NCI-H1694 (cell line): ENCODE data around the gene ARL4A.

Experiments used
- DNase-seq: peaks from one replicate; lab custom pipeline; 2025; lab: John Stamatoyannopoulos, UW

ARL4A gene

DNA sequence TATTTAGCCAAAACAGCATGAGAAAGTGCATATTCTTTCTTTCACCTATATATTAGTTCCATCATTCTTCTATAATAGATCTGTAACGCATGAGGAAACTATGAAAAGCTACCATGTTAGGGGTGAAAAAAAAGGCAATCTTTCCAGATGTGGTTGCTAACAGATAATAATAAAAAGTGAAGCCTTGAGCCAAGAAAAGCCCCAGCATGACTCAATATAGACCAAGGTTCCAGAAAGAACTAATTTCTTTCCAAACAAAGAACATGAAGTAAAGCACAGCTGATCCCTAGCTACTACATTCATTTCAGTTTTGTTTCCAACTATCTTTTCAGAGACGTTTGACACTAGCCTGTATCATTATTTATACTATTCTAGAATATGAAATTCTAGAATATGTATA lies 16.4 kb downstream of the ARL4A start:
- DNase-seq: no peak

DNA sequence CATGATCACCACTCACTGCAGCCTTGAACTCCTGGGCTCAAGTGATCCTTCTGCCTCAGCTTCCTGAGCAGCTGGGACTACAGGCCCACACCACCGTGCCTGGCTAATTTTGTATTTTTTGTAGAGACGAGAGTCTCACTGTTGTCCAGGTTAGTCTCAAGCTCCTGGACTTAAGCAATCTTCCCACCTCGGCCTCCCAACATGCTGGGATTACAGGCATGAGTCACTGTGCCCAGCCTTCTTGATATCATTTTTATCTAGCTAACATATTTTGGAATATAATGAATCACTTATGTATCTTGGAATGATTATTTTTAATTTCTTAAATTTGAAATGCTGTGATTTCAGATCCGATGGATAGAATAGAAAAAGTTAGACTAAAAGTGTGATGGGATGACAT lies 18.4 kb downstream of the ARL4A start:
- no peak for DNase-seq

DNA sequence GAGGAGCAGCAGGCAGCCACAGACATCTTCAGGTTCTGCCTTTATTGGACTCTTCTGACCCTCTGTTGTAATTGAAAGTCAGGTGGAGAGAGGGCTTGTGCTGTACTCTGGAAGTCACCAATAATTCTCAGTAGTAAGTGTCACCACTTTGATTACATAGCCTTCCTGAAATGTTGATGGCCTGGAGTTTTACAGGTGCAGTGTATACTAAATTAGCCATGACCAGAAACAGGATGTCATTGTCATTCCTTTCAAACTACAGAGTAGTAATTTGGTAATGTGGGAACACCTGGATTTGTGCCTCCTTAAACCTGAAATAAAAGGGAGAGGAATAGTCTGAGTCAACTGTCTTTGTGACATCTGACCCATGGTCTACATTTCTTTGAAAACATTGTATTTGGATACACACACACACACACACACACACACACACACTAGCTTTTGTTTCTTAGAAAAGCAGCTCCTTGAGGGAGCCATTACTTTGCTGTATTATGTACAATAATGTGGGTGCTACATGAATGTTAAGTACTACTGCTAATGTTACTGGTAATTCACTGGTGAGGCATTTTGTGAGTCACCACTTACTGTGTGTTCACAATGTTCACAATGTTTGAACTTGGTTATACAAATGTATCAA lies 19.6 kb downstream of the ARL4A start:
- no peak for DNase-seq

DNA sequence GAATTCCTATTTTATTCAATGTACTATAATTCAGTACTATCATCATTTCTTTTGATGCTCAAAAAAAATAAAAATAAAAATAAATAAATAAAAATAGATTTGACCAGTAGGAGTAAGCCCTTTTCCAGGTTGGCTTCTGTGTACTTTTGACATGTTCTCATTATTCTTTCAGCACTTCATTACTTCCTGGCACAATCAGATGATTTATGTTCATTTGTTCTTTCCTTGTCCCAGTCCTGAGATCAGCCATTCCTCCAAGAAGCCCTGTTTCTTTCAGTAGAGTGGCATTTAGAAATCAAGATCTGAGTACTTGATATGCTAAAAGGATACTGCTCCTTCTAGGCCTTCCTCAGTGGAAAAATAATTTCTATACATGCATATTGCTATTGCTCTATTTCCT lies 20.9 kb downstream of the ARL4A start:
- no peak for DNase-seq

DNA sequence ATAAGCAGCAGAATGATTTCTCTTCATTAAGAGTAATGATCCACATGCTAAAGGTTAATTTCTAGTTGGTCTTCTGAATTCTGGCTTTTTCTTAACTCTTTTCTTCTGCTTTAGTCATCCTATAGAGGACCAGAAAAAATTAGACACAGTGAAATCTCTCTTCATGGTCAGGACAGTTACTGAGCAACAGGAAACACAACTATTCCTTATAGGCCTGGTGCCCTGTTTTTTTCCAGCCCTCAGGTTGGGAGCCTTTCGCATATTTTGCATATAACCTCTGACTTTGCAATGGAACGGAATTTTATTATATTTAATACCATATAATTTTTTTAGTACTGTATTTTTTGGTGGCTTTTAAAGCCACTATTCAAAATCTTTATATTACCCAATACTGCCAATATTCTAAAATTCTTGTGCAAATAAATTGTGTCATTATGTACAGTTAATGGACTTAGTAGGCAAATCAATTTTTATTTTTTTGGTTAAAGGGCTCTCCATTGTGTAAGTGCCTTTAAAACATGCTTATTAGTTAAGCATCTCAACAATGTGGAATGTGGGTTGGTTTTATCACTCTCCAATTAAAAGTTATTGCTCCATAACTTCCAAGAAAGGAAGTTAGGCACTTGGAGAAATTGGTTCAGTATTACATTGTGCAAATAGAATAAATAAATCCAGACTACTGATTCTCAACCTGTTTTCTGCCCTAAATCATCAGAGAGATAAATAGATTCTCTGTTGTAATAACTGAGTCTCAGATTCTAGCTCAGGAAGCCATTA lies 22.5 kb downstream of the ARL4A start:
- no peak for DNase-seq

DNA sequence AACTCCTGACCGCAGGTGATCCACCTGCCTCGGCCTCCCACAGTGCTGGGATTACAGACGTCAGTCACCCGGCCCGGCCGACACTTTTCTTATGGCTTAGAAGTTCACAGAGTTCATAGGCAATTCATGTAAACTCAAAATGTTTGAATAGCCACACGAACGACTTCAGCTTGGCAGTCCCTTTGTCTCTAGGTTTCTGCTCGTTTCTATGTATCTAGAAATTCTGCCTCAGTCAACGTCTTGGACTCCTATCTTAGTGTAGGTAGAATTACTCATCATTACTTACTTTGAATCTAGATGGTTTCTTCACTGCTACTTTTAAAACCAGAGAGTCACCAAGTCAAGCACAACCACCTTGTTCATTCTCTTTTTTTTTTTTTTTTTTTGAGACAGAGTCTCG lies 23.7 kb downstream of the ARL4A start:
- no peak for DNase-seq

DNA sequence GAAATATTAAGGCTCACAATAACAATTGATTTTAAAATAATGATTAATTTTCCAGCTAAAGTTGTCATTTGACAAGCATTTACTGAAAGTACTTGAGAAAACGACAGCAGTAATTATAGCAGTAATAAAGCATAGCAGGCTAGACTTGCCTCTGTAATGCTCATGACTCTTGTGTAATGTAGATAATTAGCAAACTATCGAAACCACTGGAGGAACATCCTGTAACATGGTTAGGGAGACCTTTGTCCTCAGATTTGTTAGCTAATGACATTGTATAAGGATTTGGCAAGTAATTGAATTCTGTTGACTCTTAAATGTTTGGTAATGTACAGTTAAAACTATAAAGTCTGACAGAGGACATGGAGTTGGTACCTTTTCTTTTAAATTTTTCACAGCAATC lies 24.8 kb downstream of the ARL4A start:
- no peak for DNase-seq

DNA sequence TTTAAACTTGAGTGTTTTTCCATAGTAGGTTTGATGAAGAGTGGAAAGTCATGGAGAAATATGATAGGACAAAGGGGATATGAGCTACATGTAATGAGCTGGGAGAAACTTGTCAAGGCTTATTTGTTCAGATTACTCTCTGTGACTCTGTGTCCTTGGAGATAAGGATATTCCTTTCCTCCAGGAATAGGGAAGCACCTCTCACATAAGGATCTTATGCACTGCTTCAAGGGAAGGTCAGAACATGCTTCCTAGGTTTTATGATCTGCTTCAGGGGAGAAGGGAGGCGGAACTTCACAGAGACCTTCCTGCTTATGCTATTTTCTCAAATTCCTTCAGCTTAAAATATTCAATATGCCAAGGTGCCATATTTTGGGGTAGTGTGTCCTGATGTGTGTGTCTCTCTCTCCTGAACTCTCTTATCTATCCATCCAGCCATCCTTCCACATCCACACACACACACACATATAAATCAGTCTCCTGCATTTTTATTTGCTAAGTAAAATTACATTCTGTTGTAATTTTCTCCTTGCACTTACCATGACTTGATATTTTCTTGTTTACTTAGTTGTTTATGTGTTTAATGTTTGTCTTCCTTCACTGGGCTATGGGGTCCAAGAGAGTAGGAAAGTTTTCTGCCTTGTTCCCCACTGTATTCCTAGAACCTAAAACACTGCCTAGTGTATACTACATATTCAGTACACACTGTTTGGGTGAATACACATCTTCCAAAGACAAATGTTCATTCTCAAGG lies 26.4 kb downstream of the ARL4A start:
- DNase-seq: no peak

DNA sequence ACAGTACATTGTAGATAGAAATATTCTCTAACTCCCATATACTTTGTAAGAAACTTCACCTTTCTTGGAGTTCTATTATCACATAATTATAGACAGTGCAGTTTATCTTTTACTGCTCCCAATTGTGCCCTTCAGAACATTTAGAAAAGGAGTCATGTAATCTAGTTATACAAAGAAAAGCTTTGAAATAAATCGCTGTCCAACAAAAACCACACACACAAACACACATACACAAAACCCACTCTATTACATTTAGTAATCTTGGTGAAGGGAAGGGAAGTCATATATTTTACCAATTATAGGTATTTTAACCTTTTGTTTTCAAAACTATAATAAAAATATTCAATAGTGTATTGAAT lies 26.9 kb downstream of the ARL4A start:
- no peak for DNase-seq

DNA sequence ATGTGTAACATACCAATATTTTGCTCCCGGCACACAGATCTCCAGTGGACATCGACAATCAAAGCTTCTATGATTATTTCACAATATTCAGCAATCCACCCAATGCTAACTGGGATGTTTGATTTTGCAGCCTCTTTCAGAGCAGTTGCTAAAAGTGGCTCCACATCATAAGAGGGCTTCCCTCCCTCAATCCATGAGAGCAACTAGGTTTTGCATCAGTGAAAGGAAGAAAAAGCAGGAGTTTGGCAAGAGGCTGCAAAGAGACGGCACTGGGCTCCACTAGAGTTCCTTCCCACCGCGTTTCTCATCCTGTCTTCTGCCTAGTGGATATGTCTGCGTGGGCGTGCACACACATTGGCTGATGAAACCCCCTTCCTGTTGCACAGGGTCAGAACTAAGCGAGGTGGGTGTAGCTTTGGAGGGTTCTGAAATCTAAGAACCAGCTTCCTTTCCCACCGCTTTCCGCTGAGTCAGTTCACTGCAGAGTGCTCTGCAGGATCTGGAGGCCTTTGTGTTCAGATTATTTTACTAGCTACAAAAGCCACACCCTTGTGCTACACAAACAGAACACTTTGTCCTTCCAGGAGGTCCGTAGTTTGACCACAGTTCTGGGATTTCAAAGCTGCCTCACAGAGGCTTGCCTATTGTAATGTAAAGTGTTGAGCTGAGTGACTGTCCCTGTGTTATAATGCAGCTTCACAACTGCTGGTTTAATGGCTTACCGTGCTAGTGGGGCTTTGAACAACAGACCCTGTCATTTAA lies 28.1 kb downstream of the ARL4A start:
- no peak for DNase-seq

DNA sequence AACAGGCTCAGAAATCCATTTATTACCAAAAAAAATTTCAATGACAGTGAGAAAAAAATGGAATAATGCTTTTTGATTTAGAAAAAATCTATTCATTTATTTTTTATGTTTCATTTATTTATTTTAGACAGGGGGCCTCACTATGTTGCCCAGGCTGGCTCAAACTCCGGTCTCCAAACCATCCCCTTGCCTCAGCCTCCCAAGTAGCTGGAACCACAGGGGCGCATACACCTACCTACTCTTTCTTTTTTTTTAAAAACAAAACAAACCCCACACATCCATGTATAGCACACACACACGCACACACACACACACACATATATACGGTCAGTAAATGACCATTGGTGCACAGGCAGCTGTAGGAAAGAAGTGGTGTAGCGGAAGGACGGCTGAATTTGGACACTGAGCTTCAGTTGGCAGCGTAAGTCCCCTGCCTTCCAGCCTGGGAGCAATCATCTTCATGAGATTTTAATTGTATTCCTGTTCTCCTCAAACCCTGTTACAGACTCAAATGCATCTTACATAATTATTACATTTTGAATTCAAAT lies 28.8 kb downstream of the ARL4A start:
- no peak for DNase-seq

DNA sequence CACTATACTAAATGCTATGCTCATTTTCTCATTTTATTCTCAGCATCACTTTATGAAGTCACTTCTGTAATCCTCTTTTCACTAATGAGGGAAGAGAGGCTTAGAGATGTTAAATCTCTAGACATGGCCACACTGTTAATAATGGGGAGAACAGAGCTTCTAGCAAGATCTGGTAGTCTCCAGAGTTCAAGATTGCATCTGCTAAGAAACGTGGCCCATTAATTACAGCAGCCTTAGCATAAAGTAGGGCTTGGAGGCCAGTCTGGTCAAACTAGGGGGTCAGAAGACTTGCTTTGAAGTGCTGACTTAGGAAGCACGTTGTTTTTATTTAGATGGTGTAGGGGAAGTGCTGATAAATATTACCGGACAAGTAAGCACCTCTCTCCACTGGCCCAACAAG lies 29.3 kb downstream of the ARL4A start:
- no peak for DNase-seq

DNA sequence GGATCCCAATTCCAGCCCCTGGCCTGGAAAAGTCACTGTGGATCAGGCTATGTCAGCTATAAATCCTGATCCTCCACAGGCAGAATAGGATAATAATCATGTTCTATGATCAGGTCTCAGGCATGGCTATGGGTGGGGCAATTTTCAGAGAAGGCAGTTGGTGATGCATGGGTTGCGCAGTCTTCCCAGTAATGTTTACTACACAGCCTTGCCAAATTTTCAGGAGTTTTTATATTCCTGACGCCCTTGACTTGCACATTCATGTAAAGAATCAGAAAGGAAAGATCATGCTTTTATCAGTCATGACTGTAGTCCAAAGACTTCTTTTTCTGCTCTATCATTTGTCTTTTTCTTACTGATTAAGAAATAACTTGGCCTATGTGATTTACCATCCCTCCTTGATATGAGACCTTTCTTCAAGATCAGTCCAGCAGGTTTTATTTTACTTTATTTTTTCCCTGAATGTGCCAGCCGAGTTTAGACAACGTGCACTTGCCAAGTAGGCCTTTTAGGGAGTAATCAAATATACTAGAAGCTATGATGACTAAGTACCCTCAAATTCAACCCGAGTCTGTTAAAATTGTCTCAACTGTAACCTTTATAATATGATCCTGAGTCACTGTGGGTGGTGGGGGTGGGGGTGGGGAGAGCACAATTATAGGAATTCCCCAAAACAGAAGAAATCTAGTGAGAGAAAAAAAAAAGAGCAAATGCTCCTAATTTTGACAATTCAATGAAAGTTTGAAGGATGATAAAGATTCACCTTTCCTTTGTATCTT lies 31.9 kb downstream of the ARL4A start:
- no peak for DNase-seq

DNA sequence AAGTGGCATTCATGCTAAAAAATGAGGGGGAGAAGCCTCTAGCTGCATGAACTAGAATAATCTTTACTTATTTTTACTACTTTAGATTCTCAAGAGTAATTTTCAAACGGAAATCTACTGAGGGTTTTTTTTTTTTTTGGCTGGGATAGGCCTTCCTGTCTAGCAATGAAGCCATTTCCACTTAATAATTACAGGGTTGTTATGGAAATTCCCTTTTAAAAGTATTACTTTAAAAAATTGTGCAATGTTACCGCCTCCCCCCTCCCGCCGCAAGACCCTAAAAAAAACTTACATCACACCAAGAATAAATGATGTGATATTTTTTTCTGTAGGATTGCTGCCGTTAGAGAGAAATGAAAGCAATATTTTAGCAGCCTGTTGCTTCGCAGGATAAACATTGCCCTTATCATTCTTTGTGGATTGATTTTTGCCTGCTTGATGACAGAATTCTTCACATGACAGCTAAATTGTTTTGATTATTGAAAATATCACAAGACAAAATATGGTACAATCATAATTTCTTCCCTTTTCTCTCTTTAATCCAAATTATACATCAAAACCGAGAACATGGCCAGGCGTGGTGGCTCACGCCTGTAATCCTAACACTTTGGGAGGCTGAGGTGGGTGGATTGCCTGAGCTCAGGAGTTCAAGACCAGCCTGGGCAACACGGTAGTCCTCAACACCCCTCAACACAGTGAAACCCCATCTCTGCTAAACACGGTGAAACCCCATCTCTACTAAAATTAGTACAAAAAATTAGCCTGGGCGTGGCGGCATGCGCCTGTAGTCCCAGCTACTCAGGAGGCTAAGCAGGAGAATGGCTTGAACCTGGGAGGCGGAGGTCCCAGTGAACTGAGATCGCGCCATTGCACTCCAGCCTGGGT lies 32.8 kb downstream of the ARL4A start:
- no peak for DNase-seq

DNA sequence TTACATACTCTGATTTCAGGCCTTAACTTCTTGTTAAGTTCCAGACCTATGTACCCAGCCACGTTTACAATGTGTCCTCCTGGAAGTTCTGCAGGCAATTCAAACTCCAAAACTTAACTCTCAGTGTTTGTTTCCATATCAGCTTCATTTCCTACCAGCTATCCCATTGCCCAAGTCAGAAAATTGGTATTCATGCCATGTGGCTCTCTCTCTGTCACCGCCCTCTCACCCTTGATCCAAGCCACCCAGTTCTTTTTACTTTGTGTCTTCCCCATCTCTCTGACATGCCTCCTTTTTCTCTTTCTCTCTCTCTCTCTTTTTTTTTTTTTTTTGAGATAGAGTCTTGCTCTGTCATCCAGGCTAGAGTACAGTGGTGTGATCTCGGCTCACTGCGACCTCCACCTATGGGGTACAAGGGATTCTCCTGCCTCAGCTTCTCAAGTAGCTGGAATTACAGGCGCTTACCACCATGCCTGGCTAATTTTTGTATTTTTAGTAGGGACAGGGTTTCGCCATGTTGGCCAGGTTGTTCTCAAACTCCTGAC lies 33.9 kb downstream of the ARL4A start:
- no peak for DNase-seq

DNA sequence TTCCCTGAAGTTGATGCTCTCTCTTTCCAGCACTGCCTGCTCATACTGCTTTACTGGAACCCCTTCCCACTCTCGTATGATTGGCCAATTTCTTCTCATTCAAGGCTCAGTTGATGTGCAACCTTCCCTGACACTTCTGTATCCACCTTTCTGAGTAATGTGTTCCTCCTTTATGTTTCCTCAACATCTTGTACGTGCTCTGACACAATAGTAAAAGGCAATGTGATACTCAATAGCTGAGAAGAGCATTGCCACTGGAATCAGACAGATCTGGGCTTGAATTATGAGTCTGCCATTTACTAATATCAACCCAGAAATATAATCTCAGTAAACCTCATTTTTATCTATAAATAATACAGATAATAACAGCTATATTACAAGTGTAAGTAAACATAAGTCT lies 34.7 kb downstream of the ARL4A start:
- DNase-seq: no peak

DNA sequence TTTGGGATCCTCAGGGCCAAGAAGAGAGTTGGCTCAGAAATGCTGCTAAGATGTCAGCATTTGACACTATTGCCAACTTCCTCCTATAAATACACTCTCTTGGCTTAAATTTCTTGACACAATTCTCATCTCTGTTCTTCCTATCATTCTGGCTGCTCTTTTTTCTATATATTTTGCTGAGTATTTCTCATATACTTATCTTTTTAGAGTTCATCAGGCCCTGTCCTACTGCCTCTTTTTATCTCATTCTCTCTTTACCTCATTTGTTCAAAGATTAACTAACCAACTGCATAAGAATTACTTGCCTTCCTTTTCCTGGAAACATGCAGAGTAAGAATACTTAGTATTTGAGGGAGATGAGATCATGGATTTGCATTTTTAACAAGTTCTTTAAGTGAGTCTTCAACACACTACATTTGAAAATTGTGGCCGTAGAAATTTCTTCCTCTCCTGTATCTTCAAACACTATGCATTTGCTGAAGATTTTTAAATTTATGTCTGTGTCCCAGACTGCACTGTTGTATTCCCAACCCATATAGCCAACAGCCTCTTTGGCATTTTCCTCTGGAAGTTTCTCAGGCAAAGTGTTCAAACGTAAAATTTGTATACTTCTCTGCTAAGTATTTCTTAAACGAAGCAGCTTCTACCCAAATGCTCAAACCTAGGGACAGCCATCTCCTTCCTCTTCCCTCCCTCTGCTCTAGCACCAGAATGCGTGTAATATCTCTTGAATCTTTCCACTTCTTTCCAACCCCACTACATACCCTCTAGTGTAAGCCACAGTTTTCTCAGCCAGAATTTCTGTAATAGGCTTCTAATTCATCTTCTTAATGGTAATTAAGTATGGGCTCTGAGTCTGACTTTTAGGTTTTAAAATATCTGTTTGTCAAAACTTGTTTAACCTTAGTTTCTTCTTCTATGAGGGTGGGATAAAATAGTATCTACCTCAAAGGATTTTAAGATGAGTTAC lies 35.5 kb downstream of the ARL4A start:
- no peak for DNase-seq

DNA sequence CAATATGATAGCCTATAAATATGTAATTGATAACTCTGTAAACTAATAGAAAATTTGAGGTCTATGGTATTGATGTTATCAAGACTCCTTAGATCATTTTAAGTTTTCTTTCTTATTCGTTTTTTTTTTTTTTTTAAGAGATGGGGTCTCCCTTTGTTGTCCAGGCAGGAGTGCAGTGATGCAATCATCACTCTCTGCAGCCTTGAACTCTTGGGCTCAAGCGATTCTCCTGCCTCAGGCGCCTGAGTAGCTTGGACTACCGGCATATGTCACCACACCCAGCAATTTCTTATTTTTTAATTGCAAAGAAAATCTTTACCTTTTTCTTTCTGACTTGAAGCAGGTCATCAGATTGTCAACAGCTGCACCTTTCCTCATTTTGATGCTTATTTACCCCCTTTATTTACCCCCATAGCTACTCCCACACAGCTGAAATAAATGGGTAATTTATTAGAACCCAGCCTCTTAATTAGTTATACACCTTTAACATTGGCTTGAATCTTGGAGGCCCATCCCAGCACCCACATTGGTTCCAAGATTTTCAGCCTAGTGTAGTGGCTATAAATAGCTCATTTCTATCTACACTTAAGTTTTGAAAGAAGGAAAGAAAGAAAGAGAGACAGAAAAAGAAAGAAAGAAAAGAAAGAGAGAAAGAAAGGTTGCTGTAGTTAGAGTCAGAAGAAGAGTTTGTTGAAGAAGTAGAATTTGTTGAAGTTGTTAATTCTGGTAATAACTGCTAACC lies 38.3 kb downstream of the ARL4A start:
- no peak for DNase-seq
